HG03457 (cell line): ENCODE data around the gene EYA2.

Experiments used
- ATAC-seq: cut with Tn5 transposase; IDR thresholded peaks from one replicate; pipeline ENCODE4 v1.9.1; 2021; ENCODE audit warnings: moderate number of reproducible peaks; ENCODE audit not compliant: unreplicated experiment

Gene EYA2

GRCh38 chr20:47216819-47217410 lies 322.3 kb downstream of the EYA2 start:
- no peak for ATAC-seq

- ATAC-seq = no peak
Measured at GRCh38 chr20:47217482-47218446, 323.1 kb downstream of the EYA2 start.

GRCh38 chr20:47220161-47220582 lies 325.5 kb downstream of the EYA2 start:
- ATAC-seq = no peak

GRCh38 chr20:47221036-47221625 lies 326.5 kb downstream of the EYA2 start:
- ATAC-seq = no peak

GRCh38 chr20:47222468-47223119 lies 328.0 kb downstream of the EYA2 start:
- ATAC-seq = no peak

GRCh38 chr20:47223896-47224295 lies 329.3 kb downstream of the EYA2 start:
- ATAC-seq = no peak

- no peak for ATAC-seq
Measured at GRCh38 chr20:47224300-47224791, 329.7 kb downstream of the EYA2 start.

- no peak for ATAC-seq
Measured at GRCh38 chr20:47224857-47225256, 330.2 kb downstream of the EYA2 start.

- ATAC-seq = no peak
Measured at GRCh38 chr20:47225458-47225857, 330.8 kb downstream of the EYA2 start.

- no peak for ATAC-seq
Measured at GRCh38 chr20:47227119-47227518, 332.5 kb downstream of the EYA2 start.

GRCh38 chr20:47227576-47227975 lies 332.9 kb downstream of the EYA2 start:
- ATAC-seq = no peak

GRCh38 chr20:47228654-47229053 lies 334.0 kb downstream of the EYA2 start:
- no peak for ATAC-seq

GRCh38 chr20:47230811-47231256 lies 336.2 kb downstream of the EYA2 start:
- ATAC-seq = no peak

GRCh38 chr20:47231382-47232039 lies 336.9 kb downstream of the EYA2 start:
- ATAC-seq = no peak

- ATAC-seq = no peak
Measured at GRCh38 chr20:47232518-47232917, 337.9 kb downstream of the EYA2 start.

GRCh38 chr20:47233333-47234188 lies 338.9 kb downstream of the EYA2 start:
- no peak for ATAC-seq

GRCh38 chr20:47235111-47235510 lies 340.5 kb downstream of the EYA2 start:
- ATAC-seq = no peak

GRCh38 chr20:47235853-47236638 lies 341.4 kb downstream of the EYA2 start:
- no peak for ATAC-seq

GRCh38 chr20:47236639-47236900 lies 341.9 kb downstream of the EYA2 start:
- no peak for ATAC-seq
